Hematopoietic multipotent progenitor cell treated with erythropoietin and hydrocortisone succinate and interleukin-3 and kit ligand, for 17 days (in vitro differentiated cells): ENCODE data around the gene VGF.

Experiments
- DNase-seq: peaks from one replicate; pipeline ENCODE4 v3.0.0-alpha.2; 2015; ENCODE audit warnings: low spot score

VGF gene

GRCh38 chr7:101185258-101185839, 20.0 kb upstream of the VGF start:
- no peak for DNase-seq

- no peak for DNase-seq
These were observed 14.9 kb upstream of the VGF start, which contains the start of gene NAT16 for GRCh38 chr7:101180130-101180755. Gene NAT16, minus strand, starts transcription at chr7:101180293. Its CDS starts 5,486 bp downstream, at chr7:101174807.

DNA sequence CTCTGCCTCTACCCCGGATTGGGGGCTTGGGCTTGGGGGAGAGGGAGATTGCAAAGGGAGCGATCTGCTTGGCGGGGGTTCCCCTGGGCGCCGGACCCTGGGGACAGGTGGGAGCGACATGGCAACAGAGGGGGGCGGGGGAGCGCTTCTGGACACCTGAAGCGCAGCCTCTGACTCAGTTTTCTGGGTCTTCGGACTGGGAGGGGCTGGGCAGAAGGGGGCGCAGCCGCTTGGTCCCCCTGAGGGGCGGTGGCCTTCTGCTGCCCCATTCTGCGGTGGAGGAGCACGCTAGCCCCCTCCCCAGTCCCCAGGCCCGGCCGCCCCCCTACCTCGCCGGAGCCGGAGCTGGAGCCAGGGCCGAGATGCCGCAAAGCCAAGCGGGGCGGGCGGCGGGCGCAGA, 14.3 kb upstream of the VGF start:
- no peak for DNase-seq

DNA sequence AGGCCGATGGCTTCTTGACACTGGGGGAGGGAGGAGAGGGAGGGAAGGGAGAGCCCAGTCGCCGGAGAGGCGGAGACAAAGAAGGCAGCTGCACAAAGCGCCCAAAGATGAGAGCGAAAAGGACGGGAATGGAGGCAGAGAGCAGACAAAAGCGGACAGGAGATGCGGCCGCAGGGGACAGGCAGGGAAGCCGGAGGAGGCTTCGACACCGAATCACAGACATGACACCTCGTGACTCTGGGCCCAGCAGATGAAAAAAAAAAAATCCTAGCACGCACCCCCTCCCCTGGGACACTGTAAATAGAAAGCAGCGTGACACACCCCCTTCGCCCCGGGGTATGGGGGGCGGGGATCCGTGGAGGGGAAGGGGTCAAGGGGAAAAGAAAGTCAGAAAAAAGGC, 13.7 kb upstream of the VGF start:
- DNase-seq = no peak

- DNase-seq = no peak
These were observed 12.3 kb upstream of the VGF start for GRCh38 chr7:101177644-101178043.

- no peak for DNase-seq
These were observed 10.3 kb upstream of the VGF start for GRCh38 chr7:101175664-101176063.

GRCh38 chr7:101174322-101174854, 9.0 kb upstream of the VGF start:
- DNase-seq = no peak

GRCh38 chr7:101173752-101174244, 8.4 kb upstream of the VGF start:
- DNase-seq = peak; percentile 39

GRCh38 chr7:101172854-101173751, 7.7 kb upstream of the VGF start:
- no peak for DNase-seq

DNA sequence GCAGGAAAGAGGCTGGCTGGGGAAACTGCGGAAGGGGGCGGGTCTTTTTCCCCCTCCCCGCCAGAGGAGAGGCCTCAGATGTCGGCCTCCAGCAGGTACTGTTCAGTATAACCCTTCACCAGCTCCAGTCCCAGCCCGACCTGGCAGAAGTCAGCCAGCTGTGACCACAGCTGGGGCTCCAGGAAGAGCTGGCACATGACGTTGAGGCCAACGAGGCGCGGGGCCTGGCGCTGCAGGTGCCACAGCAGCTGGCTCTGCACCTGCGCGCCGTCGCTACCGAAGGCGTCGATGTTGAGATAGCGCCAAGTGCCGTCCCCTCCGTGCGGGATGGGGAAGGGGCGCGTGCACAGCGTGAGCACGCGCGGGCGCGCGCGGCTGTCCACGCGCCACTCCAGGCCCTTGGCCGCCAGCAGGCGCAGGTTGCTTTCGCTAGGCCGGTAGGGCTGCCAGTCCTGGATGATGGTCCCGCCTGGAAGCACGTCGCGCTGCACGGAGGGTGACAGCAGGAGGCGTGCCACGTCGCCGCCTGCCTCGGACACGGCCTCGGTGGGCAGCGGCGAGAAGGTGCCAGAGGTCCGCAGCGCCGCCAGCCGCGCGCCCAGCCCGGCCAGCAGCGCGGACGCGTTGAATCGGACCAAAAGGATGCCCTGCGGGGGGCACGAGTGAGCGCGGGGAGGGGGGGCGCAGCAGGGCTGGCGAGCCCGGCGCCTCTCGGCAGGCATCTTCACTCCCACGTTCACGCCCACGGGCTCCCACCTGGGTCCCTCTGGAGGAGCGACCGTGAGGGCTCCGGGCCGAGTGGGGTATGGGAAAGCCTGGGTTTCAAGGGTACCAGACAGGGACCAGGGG, 6.9 kb upstream of the VGF start:
- no peak for DNase-seq

- DNase-seq = no peak
These were observed 6.1 kb upstream of the VGF start for GRCh38 chr7:101171442-101171837.

DNA sequence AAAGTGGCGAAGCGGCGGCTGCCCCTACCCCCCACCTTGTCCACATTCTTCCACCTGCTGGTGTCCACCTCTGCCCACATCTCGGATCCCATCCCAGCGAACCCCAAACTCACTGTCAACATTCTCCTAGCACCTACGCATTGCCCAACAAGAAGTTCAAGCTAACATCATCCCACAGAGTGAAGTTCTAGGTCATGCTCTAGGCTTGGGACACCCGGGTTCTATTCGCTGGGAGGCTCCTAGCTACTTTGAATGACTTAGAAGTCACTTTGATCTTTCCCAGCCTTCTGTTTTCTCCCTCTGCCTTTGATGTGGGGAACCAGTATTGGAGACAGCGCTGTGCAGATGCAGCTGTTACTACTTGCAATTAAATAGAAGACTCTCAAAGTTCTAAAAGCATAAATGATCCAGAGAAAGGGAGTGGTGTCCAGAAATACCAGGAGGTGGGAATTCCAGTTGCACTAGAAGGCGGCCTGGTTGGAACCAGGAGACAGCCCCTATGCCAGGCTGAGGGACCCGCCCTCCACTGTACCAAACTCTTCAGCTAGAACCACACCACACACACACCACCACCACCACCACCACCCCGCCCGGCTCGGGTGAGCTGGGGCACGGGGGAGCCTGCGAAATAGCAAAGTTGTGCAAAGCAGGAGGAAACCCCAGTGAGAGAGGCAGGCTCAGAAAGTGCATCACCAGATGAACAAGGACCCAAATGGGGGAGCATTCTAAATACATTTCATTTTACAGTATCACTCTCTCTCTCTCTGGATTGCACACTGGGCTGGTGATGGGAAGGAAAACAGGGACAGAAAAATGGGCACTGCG, 5.5 kb upstream of the VGF start:
- DNase-seq = no peak

DNA sequence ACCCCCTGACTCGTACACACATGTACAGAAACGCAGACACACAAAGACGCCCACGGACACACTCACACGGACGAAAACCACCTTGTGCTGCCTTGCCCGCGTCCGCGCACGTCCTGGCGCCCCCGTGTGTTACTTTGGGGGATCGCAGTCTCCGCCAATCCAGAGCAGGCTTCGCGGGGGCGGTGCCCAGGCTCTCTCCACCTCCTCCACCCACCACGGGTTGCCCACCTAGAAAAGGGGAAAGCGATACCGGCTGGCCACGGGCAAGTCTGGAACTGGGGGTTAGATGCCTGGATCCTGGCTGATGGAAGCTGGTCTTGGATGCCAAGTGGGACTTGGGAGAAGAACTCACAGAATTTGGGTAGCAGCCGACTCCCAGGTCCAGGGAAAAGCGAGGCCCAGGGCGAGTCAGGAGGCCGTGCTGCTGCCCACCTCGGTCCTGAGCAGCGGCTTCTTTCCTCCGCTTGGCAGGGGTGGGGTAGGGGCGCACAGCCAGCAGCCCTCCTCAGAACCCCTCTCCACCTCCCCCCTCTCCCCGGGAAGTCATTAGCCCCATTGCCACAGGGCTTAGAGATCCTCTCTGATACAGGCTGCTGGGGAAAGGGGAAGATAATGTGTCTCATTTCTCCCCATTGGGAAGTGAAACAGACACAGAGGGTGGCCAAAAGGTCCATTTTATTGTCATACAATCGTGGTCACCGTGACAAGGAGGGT, 4.6 kb upstream of the VGF start:
- DNase-seq = peak; percentile 66

- no peak for DNase-seq
These were observed 3.9 kb upstream of the VGF start for GRCh38 chr7:101169110-101169837.

DNA sequence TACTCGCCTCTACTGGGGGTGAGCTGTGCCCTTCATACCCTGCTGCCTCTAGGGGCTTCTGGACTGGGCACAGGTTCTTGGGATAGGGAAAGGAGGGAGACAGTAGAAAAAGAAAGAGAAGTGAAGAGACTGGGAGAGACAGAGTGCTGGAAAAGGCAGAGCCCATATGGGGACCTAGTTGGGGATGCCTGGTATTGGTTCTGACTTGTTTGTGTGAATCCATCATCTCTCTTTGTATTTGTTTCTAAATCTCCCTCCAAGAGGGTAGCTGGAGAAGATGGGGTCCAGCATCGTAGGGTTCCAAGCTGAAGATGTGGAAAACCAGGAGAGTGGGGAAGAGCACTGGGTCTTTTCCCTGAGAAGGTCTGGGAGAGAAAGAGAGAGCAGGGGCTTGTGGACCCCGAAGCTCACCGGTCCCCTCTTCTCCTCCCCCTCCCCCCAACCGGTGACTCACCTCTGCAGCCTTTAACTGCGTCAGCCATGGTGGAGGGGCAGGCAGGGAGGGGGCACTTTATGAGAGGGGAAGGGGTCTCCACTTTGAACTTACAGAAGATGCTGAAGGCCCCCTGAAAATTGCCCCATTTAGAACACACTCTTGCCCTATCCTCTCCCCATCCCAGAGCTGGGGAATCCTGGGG, 3.2 kb upstream of the VGF start:
- DNase-seq = no peak

DNA sequence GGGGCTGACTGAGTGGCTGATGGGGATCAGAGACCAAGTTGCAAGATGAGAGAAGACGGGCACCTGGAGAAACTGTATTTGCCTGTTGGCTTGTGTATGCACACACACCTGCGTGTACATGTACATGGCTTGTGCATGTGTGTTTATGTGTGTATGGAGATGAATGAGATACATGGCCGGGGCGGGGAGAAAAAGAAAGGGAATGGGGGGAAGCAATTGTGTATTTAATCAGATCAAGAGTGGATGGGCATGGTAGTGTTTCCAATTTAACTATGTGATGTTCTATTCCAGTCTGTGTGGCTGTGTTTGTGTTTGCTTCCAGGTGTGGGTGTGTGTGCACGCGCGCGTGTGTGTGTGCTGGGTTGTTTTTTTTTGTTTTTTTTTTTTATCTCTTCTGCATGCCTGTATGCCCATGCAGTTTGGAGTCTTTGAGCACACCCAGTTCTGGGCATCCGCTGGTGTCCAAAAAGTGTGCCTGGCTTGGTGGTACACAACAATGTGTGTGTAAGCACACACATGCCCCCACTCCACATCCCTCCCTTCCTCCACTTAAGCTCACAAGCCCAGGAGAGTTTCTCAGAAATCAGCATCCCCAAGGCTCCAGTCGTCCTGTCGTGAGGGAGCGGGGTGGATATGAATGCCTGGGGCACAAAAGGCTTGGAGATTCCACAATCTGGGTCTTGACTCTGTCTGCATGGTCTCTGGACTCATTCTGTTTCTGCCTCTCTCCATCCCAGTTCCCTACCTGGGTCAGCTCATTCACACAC, 2.5 kb upstream of the VGF start:
- DNase-seq = no peak

DNA sequence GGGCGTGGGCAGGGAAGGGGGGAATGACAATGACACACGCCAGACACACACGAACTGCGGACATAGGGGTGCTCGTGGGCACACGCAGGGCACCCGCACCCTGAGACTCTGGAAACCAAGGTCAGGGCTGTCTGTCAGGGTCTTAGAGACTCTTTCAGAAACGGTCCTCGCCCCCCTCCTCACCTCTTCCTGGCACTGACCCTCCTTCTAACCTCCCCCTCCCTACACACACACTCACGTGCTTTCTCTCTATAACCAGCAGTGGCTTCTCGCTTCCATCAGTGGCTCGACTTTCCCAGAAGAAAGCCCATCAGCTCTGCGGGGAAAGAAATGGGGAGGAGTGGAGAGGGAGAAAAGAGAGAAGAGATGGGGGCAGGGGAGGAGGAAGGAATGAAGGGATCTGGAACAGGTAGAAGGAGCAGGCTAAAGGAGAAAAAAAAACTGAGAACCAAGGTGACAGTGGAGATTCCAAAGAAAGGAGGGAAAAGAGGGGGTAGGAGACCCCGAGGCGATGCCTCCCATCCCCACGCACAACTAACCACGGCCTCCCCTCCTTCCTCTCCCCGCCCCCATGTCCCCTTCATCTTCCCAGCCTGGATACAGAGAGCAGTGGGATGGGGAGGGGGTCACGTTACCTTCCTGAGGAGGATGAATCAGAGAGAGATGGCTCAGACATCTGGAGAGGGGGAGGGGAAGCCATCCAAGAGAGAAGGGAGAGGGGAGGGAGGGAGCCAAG, 1.7 kb upstream of the VGF start:
- DNase-seq = no peak

GRCh38 chr7:101166648-101166908, 1.2 kb upstream of the VGF start:
- no peak for DNase-seq
